Astrocyte (in vitro differentiated cells and primary cell): ENCODE measurements around the gene CCDC68. TPM values are rescaled to one million over a fixed set of nuclear protein-coding genes. Genes with fewer than 3 reads are reported as not detected.

Experiments used
- DNase-seq: peaks from one replicate; pipeline ENCODE4 v3.0.0-alpha.2; 2010; ENCODE audit warnings: low read depth
- FAIRE-seq: peaks from 2 replicates; lab custom pipeline; 2011; peaks lifted over from hg19 to GRCh38; lab: Jason Lieb, UNC
- H2AFZ ChIP-seq: 2 replicates; pipeline ENCODE4 v1.6.0; 2012; ENCODE audit warnings: low read depth, low read length, inconsistent platforms
- H3K27ac ChIP-seq: 2 replicates; pipeline ENCODE4 v1.5.1; 2011; ENCODE audit warnings: low read depth, low read length, inconsistent platforms
- H3K27me3 ChIP-seq: 2 replicates; pipeline ENCODE4 v1.6.0; 2011; ENCODE audit warnings: low read length, inconsistent platforms; ENCODE audit not compliant: insufficient read depth
- H3K36me3 ChIP-seq: 2 replicates; pipeline ENCODE4 v1.5.1; 2011; ENCODE audit warnings: low read length, inconsistent platforms; ENCODE audit not compliant: insufficient read depth
- H3K4me1 ChIP-seq: 2 replicates; pipeline ENCODE4 v1.5.1; 2011; ENCODE audit warnings: low read length, inconsistent platforms; ENCODE audit not compliant: insufficient read depth
- H3K4me2 ChIP-seq: 2 replicates; pipeline ENCODE4 v1.6.0; 2012; ENCODE audit warnings: low read length, inconsistent platforms
- H3K4me3 ChIP-seq: 2 replicates; pipeline ENCODE4 v1.5.1; 2011; ENCODE audit warnings: low read depth, mild to moderate bottlenecking, low read length, inconsistent platforms; ENCODE audit not compliant: insufficient read depth
- H3K79me2 ChIP-seq: 2 replicates; pipeline ENCODE4 v1.6.0; 2012; ENCODE audit warnings: mild to moderate bottlenecking, low read length, inconsistent platforms; ENCODE audit not compliant: insufficient read depth
- H3K9ac ChIP-seq: 2 replicates; pipeline ENCODE4 v1.6.0; 2012; ENCODE audit warnings: mild to moderate bottlenecking, low read length, inconsistent platforms
- H3K9me3 ChIP-seq: 2 replicates; pipeline ENCODE4 v1.5.1; 2012; ENCODE audit warnings: low read depth, mild to moderate bottlenecking, low read length, inconsistent platforms; ENCODE audit not compliant: insufficient read depth
- H4K20me1 ChIP-seq: 2 replicates; pipeline ENCODE4 v1.6.0; 2012; ENCODE audit warnings: low read length, inconsistent platforms; ENCODE audit not compliant: insufficient read depth
- H3K27ac Mint-ChIP-seq: one replicate; pipeline ENCODE4 v1.8.0; 2021; ENCODE audit warnings: mild to moderate bottlenecking, mixed read lengths; ENCODE audit not compliant: unreplicated experiment
- H3K27me3 Mint-ChIP-seq: one replicate; pipeline ENCODE4 v1.8.0; 2021; ENCODE audit warnings: low read depth, mixed read lengths; ENCODE audit not compliant: unreplicated experiment
- H3K36me3 Mint-ChIP-seq: one replicate; pipeline ENCODE4 v1.8.0; 2021; ENCODE audit warnings: low read depth, mixed read lengths; ENCODE audit not compliant: unreplicated experiment
- H3K4me1 Mint-ChIP-seq: one replicate; pipeline ENCODE4 v1.8.0; 2021; ENCODE audit warnings: low read depth, mixed read lengths; ENCODE audit not compliant: unreplicated experiment
- H3K4me3 Mint-ChIP-seq: one replicate; pipeline ENCODE4 v1.8.0; 2021; ENCODE audit warnings: mild to moderate bottlenecking, moderate library complexity, mixed read lengths; ENCODE audit not compliant: unreplicated experiment
- H3K9me3 Mint-ChIP-seq: one replicate; pipeline ENCODE4 v1.8.0; 2021; ENCODE audit warnings: mild to moderate bottlenecking, mixed read lengths; ENCODE audit not compliant: unreplicated experiment
- CTCF ChIP-seq: IDR thresholded peaks from 2 replicates; pipeline ENCODE4 v1.5.1; 2011; ENCODE audit warnings: low read depth, mild to moderate bottlenecking, inconsistent platforms, low read length, moderate library complexity; ENCODE audit not compliant: insufficient read depth
- EZH2 ChIP-seq: IDR thresholded peaks from 2 replicates; pipeline ENCODE4 v1.6.1; 2012; ENCODE audit warnings: mild to moderate bottlenecking, low read length, inconsistent platforms; ENCODE audit not compliant: insufficient read depth
- total RNA-seq: library from RNA; stranded (reverse); gene quantifications from 2 replicates; pipeline ENCODE4 v1.2.1, GENCODE V29; 2021

The CCDC68 gene
- total RNA-seq, 1 donor from 2014 or later, result 2.2 TPM

GRCh38 chr18:54991981-54992380, 32.7 kb upstream of the CCDC68 start:
- Mint-ChIP-seq H3K9me3 (no peaks in the 10 kb centered on the region), H3K36me3 (no peaks in the 10 kb centered on the region), H3K4me1 (no peaks in the 10 kb centered on the region), H3K4me3 (no peak overlapping the region), H3K27ac (no peak overlapping the region), H3K27me3 (no peaks in the 10 kb centered on the region)
- Histone ChIP-seq H2AFZ (no peak overlapping the region), H4K20me1 (no peaks in the 10 kb centered on the region), H3K9me3 (no peaks in the 10 kb centered on the region), H3K4me3 (no peak overlapping the region), H3K27me3 (no peaks in the 10 kb centered on the region), H3K36me3 (no peaks in the 10 kb centered on the region), H3K4me2 (no peak overlapping the region), H3K9ac (no peak overlapping the region), H3K27ac (no peak overlapping the region), H3K4me1 (no peaks in the 10 kb centered on the region), H3K79me2 (no peaks in the 10 kb centered on the region)
- FAIRE-seq, result no peak
- DNase-seq, result no peak
- TF ChIP-seq EZH2 (no peak), CTCF (no peak)

GRCh38 chr18:54984908-54985307, 25.6 kb upstream of the CCDC68 start:
- TF ChIP-seq CTCF, result no peak
- no peak for TF ChIP-seq EZH2
- no peaks in the 10 kb centered on the region for H3K9me3 Mint-ChIP-seq
- DNase-seq (no peak), FAIRE-seq (no peak)
- Histone ChIP-seq H3K4me3 (no peak overlapping the region), H3K27ac (no peak overlapping the region), H3K4me1 (no peaks in the 10 kb centered on the region), H3K4me2 (no peak overlapping the region), H3K79me2 (no peaks in the 10 kb centered on the region), H3K9me3 (no peaks in the 10 kb centered on the region), H2AFZ (no peak overlapping the region), H4K20me1 (no peaks in the 10 kb centered on the region), H3K9ac (no peak overlapping the region), H3K27me3 (no peaks in the 10 kb centered on the region), H3K36me3 (no peaks in the 10 kb centered on the region)
- no peaks in the 10 kb centered on the region for H3K27me3 Mint-ChIP-seq
- H3K36me3 Mint-ChIP-seq, result no peaks in the 10 kb centered on the region
- no peak overlapping the region for H3K4me3 Mint-ChIP-seq
- no peaks in the 10 kb centered on the region for H3K4me1 Mint-ChIP-seq
- H3K27ac Mint-ChIP-seq, result no peak overlapping the region

GRCh38 chr18:54983791-54984190, 24.5 kb upstream of the CCDC68 start:
- Histone ChIP-seq H3K27ac (no peak overlapping the region), H3K4me3 (no peak overlapping the region), H4K20me1 (no peaks in the 10 kb centered on the region), H3K9me3 (no peaks in the 10 kb centered on the region), H2AFZ (no peak overlapping the region), H3K79me2 (no peaks in the 10 kb centered on the region), H3K4me1 (no peaks in the 10 kb centered on the region), H3K36me3 (no peaks in the 10 kb centered on the region), H3K4me2 (no peak overlapping the region), H3K27me3 (no peaks in the 10 kb centered on the region), H3K9ac (no peak overlapping the region)
- Mint-ChIP-seq H3K4me1 (peaks cover 1% of the 10 kb centered on the region), H3K4me3 (no peak overlapping the region), H3K9me3 (no peaks in the 10 kb centered on the region), H3K27me3 (no peaks in the 10 kb centered on the region), H3K36me3 (no peaks in the 10 kb centered on the region), H3K27ac (no peak overlapping the region)
- FAIRE-seq (no peak), DNase-seq (no peak)
- TF ChIP-seq EZH2 (no peak), CTCF (no peak)
